ENCODE results near the gene ZNF624. TPM values are rescaled to one million over a fixed set of nuclear protein-coding genes. Genes with fewer than 3 reads are reported as not detected.
A peak's percentile ranks its signal among the peaks of the same experiment; 100 is the strongest.

Gene ZNF624
- total RNA-seq, 2 experiments from 2014 or later: 7.4 to 8.3 TPM

GRCh38 chr17:16652252-16652651 is 1.4 kb downstream of the ZNF624 start:
- peaks cover 11% of the 10 kb centered on the region for H3K4me1 Mint-ChIP-seq

GRCh38 chr17:16649585-16649984 is 4.1 kb downstream of the ZNF624 start:
- Mint-ChIP-seq H3K4me3 (no peak overlapping the region), H3K4me1 (peaks cover 11% of the 10 kb centered on the region), H3K36me3 (peaks cover 20% of the 10 kb centered on the region), H3K27me3 (peaks cover 6% of the 10 kb centered on the region), H3K27ac (no peak overlapping the region), H3K9me3 (peaks cover 2% of the 10 kb centered on the region)
- POLR2A ChIA-PET: no interaction called here
- DNase-seq (no peak), ATAC-seq (ENCODE audit: low read depth) (no peak)

More at GRCh38 chr17:16652252-16652651, 1.4 kb downstream of the ZNF624 start:
- H3K27me3 Mint-ChIP-seq: peaks cover 11% of the 10 kb centered on the region
- H3K9me3 Mint-ChIP-seq: peaks cover 2% of the 10 kb centered on the region
- POLR2A ChIA-PET: no interaction called here
- H3K4me3 Mint-ChIP-seq: peak overlapping the region; percentile 84
- H3K36me3 Mint-ChIP-seq: peaks cover 12% of the 10 kb centered on the region
- ATAC-seq (ENCODE audit: low read depth): no peak
- no peak for DNase-seq
- H3K27ac Mint-ChIP-seq: no peak overlapping the region

- Mint-ChIP-seq H3K4me1 (no peaks in the 10 kb centered on the region), H3K27me3 (peaks cover 3% of the 10 kb centered on the region), H3K9me3 (peaks cover 17% of the 10 kb centered on the region), H3K4me3 (no peak overlapping the region), H3K36me3 (peaks cover 64% of the 10 kb centered on the region), H3K27ac (no peak overlapping the region)
- POLR2A ChIA-PET: no interaction called here
- ATAC-seq (ENCODE audit: low read depth) (no peak), DNase-seq (no peak)
These were observed 14.2 kb downstream of the ZNF624 start for GRCh38 chr17:16639438-16639837.

- no peaks in the 10 kb centered on the region for H3K4me1 Mint-ChIP-seq
- H3K36me3 Mint-ChIP-seq: peaks cover 35% of the 10 kb centered on the region
- no peak overlapping the region for H3K27ac Mint-ChIP-seq
- H3K9me3 Mint-ChIP-seq: peaks cover 42% of the 10 kb centered on the region
- ATAC-seq (ENCODE audit: low read depth): no peak
- no peak overlapping the region for H3K4me3 Mint-ChIP-seq
- no peaks in the 10 kb centered on the region for H3K27me3 Mint-ChIP-seq
- DNase-seq: no peak
- POLR2A ChIA-PET: no interaction called here
These were observed 30.4 kb downstream of the ZNF624 start for GRCh38 chr17:16623282-16623681.

- no peak for DNase-seq
- Mint-ChIP-seq H3K27ac (no peak overlapping the region), H3K27me3 (no peaks in the 10 kb centered on the region), H3K4me1 (no peaks in the 10 kb centered on the region), H3K36me3 (peaks cover 32% of the 10 kb centered on the region), H3K9me3 (peaks cover 41% of the 10 kb centered on the region), H3K4me3 (no peak overlapping the region)
- ATAC-seq (ENCODE audit: low read depth): no peak
- POLR2A ChIA-PET: no interaction called here
These were observed 30.9 kb downstream of the ZNF624 start for GRCh38 chr17:16622540-16623277.

- no peak overlapping the region for H3K4me3 Mint-ChIP-seq
- ATAC-seq (ENCODE audit: low read depth): no peak
- POLR2A ChIA-PET: no interaction called here
- peaks cover under 1% of the 10 kb centered on the region for H3K36me3 Mint-ChIP-seq
- H3K9me3 Mint-ChIP-seq: peaks cover 37% of the 10 kb centered on the region
- no peak overlapping the region for H3K27ac Mint-ChIP-seq
- H3K27me3 Mint-ChIP-seq: no peaks in the 10 kb centered on the region
- no peaks in the 10 kb centered on the region for H3K4me1 Mint-ChIP-seq
- no peak for DNase-seq
These were observed 36.1 kb downstream of the ZNF624 start for GRCh38 chr17:16617481-16618060.

GRCh38 chr17:16599537-16599936 is 54.1 kb downstream of the ZNF624 start:
- ATAC-seq (ENCODE audit: low read depth) (no peak), DNase-seq (no peak)
- peaks cover 1% of the 10 kb centered on the region for H3K27me3 Mint-ChIP-seq
- peaks cover 4% of the 10 kb centered on the region for H3K9me3 Mint-ChIP-seq
- no peak overlapping the region for H3K27ac Mint-ChIP-seq
- H3K4me1 Mint-ChIP-seq: no peaks in the 10 kb centered on the region
- no peak overlapping the region for H3K4me3 Mint-ChIP-seq
- no peaks in the 10 kb centered on the region for H3K36me3 Mint-ChIP-seq
- POLR2A ChIA-PET: no interaction called here

GRCh38 chr17:16593356-16594102 is 60.1 kb downstream of the ZNF624 start:
- H3K9me3 Mint-ChIP-seq: peaks cover 2% of the 10 kb centered on the region
- H3K4me1 Mint-ChIP-seq: peaks cover 3% of the 10 kb centered on the region
- ATAC-seq (ENCODE audit: low read depth) (no peak), DNase-seq (no peak)
- no peak overlapping the region for H3K27ac Mint-ChIP-seq
- peaks cover 40% of the 10 kb centered on the region for H3K27me3 Mint-ChIP-seq
- POLR2A ChIA-PET: interaction anchor here (0.5 kb wide), 1 partner anchor 123 kb away, joined by 3 read pairs; no protein-coding TSS in a partner anchor
- no peak overlapping the region for H3K4me3 Mint-ChIP-seq
- no peaks in the 10 kb centered on the region for H3K36me3 Mint-ChIP-seq

- peak overlapping the region; percentile 69 for H3K4me3 Mint-ChIP-seq
- POLR2A ChIA-PET: interaction anchor here (1.0 to 1.9 kb wide), 2 partner anchors 53 to 209 kb away, joined by 3 to 11 read pairs; partner anchors contain the start of gene UBB
- peaks cover 57% of the 10 kb centered on the region for H3K27me3 Mint-ChIP-seq
- ATAC-seq (ENCODE audit: low read depth) (peak; percentile 86), DNase-seq (peak; percentile 95)
- H3K36me3 Mint-ChIP-seq: peaks cover 1% of the 10 kb centered on the region
- H3K27ac Mint-ChIP-seq: peak overlapping the region; percentile 23
- H3K9me3 Mint-ChIP-seq: peaks cover 2% of the 10 kb centered on the region
- peaks cover 5% of the 10 kb centered on the region for H3K4me1 Mint-ChIP-seq
These were observed 64.3 kb downstream of the ZNF624 start for GRCh38 chr17:16589097-16589969.

- Mint-ChIP-seq H3K27ac (no peak overlapping the region), H3K4me3 (no peak overlapping the region), H3K27me3 (peaks cover 34% of the 10 kb centered on the region), H3K36me3 (peaks cover 1% of the 10 kb centered on the region), H3K9me3 (no peaks in the 10 kb centered on the region), H3K4me1 (peaks cover 11% of the 10 kb centered on the region)
- DNase-seq (no peak), ATAC-seq (ENCODE audit: low read depth) (no peak)
- POLR2A ChIA-PET: no interaction called here
These were observed 67.9 kb downstream of the ZNF624 start for GRCh38 chr17:16585796-16586195.

GRCh38 chr17:16584273-16584995 is 69.2 kb downstream of the ZNF624 start:
- DNase-seq: peak; percentile 93
- peaks cover 8% of the 10 kb centered on the region for H3K4me1 Mint-ChIP-seq
- H3K27me3 Mint-ChIP-seq: peaks cover 26% of the 10 kb centered on the region
- POLR2A ChIA-PET: interaction anchor here (0.6 to 1.8 kb wide), 3 partner anchors 48 to 204 kb away, joined by 3 to 11 read pairs (median 3); partner anchors contain the start of gene UBB
- ATAC-seq (ENCODE audit: low read depth): peak; percentile 98
- H3K36me3 Mint-ChIP-seq: peaks cover 1% of the 10 kb centered on the region
- H3K27ac Mint-ChIP-seq: no peak overlapping the region
- H3K4me3 Mint-ChIP-seq: peak overlapping the region; percentile 77
- H3K9me3 Mint-ChIP-seq: peaks cover 7% of the 10 kb centered on the region

- DNase-seq: no peak
- Mint-ChIP-seq H3K27me3 (peaks cover 26% of the 10 kb centered on the region), H3K36me3 (peaks cover 1% of the 10 kb centered on the region), H3K4me3 (peak overlapping the region; percentile 77), H3K9me3 (peaks cover 8% of the 10 kb centered on the region), H3K27ac (no peak overlapping the region), H3K4me1 (peaks cover 8% of the 10 kb centered on the region)
- POLR2A ChIA-PET: interaction anchor here (1.5 to 1.8 kb wide), 2 partner anchors 48 to 203 kb away, joined by 3 to 11 read pairs; partner anchors contain the start of gene UBB
- peak; percentile 12 for ATAC-seq (ENCODE audit: low read depth)
These were observed 69.9 kb downstream of the ZNF624 start for GRCh38 chr17:16583781-16584180.

Measured in activated naive CD8-positive, alpha-beta T cell treated with anti-CD3 and anti-CD28 coated beads, Interleukin-2, amount 10 ng/mL, durations not matched to agents 7 days and 5 days (primary cell).